IPS-20b (cell line): ENCODE results near the gene STUM.

ENCODE experiments used
- H3K27ac ChIP-seq: one replicate; pipeline ENCODE4 v1.5.1; 2013; ENCODE audit warnings: low read length
- H3K27me3 ChIP-seq: 2 replicates; pipeline ENCODE4 v1.6.1; 2013; ENCODE audit warnings: mild to moderate bottlenecking, low read length, inconsistent platforms; ENCODE audit not compliant: insufficient read depth
- H3K36me3 ChIP-seq: 2 replicates; pipeline ENCODE4 v1.6.1; 2013; ENCODE audit warnings: low read depth, mild to moderate bottlenecking, inconsistent platforms, low read length, moderate library complexity; ENCODE audit not compliant: insufficient read depth
- H3K4me1 ChIP-seq: 2 replicates; pipeline ENCODE4 v1.6.1; 2013; ENCODE audit warnings: mild to moderate bottlenecking, control low read depth, inconsistent platforms, low read length, moderate library complexity; ENCODE audit not compliant: insufficient read depth
- H3K4me3 ChIP-seq: 2 replicates; pipeline ENCODE4 v1.5.1; 2013; ENCODE audit warnings: mild to moderate bottlenecking, low read length, inconsistent platforms
- H3K9ac ChIP-seq: 2 replicates; pipeline ENCODE4 v1.6.1; 2013; ENCODE audit warnings: low read depth, mild to moderate bottlenecking, inconsistent platforms, low read length, moderate library complexity
- H3K9me3 ChIP-seq: 2 replicates; pipeline ENCODE4 v1.6.1; 2013; ENCODE audit warnings: mild to moderate bottlenecking, low read depth, low read length, inconsistent platforms; ENCODE audit not compliant: insufficient read depth

STUM gene

GRCh38 chr1:226625326-226625725, 76.8 kb downstream of the STUM start:
- Histone ChIP-seq H3K27me3 (peaks cover 22% of the 10 kb centered on the region), H3K36me3 (no peaks in the 10 kb centered on the region), H3K4me1 (no peaks in the 10 kb centered on the region), H3K4me3 (no peak overlapping the region), H3K9ac (no peak overlapping the region), H3K9me3 (peaks cover 8% of the 10 kb centered on the region; the same call in 1 of the 2 replicates), H3K27ac (no peak overlapping the region)

- Histone ChIP-seq H3K9ac (no peak overlapping the region), H3K27ac (no peak overlapping the region), H3K4me1 (no peaks in the 10 kb centered on the region), H3K36me3 (no peaks in the 10 kb centered on the region), H3K4me3 (no peak overlapping the region), H3K27me3 (peaks cover 22% of the 10 kb centered on the region), H3K9me3 (peaks cover 8% of the 10 kb centered on the region; the same call in 1 of the 2 replicates)
These were observed 77.4 kb downstream of the STUM start for GRCh38 chr1:226625832-226626576.

- H3K4me3 ChIP-seq, result no peak overlapping the region
- no peak overlapping the region for H3K27ac ChIP-seq
- H3K9me3 ChIP-seq, result peaks cover 5% of the 10 kb centered on the region; the same call in 1 of the 2 replicates
- H3K27me3 ChIP-seq, result peaks cover 22% of the 10 kb centered on the region
- H3K36me3 ChIP-seq, result no peaks in the 10 kb centered on the region
- H3K4me1 ChIP-seq, result no peaks in the 10 kb centered on the region
- no peak overlapping the region for H3K9ac ChIP-seq
These were observed 78.0 kb downstream of the STUM start for GRCh38 chr1:226626577-226626956.

GRCh38 chr1:226627050-226627755, 78.6 kb downstream of the STUM start:
- H3K9ac ChIP-seq, result no peak overlapping the region
- H3K27me3 ChIP-seq, result peaks cover 22% of the 10 kb centered on the region
- no peaks in the 10 kb centered on the region for H3K36me3 ChIP-seq
- no peaks in the 10 kb centered on the region for H3K4me1 ChIP-seq
- H3K27ac ChIP-seq, result no peak overlapping the region
- no peaks in the 10 kb centered on the region for H3K9me3 ChIP-seq
- no peak overlapping the region for H3K4me3 ChIP-seq

GRCh38 chr1:226627924-226628611, 79.5 kb downstream of the STUM start:
- no peak overlapping the region for H3K9ac ChIP-seq
- no peak overlapping the region for H3K4me3 ChIP-seq
- no peaks in the 10 kb centered on the region for H3K4me1 ChIP-seq
- no peaks in the 10 kb centered on the region for H3K9me3 ChIP-seq
- H3K27ac ChIP-seq, result no peak overlapping the region
- peaks cover 22% of the 10 kb centered on the region for H3K27me3 ChIP-seq
- no peaks in the 10 kb centered on the region for H3K36me3 ChIP-seq

- H3K4me1 ChIP-seq, result no peaks in the 10 kb centered on the region
- no peaks in the 10 kb centered on the region for H3K9me3 ChIP-seq
- no peak overlapping the region for H3K9ac ChIP-seq
- no peaks in the 10 kb centered on the region for H3K36me3 ChIP-seq
- H3K27ac ChIP-seq, result no peak overlapping the region
- H3K4me3 ChIP-seq, result no peak overlapping the region
- peaks cover 22% of the 10 kb centered on the region for H3K27me3 ChIP-seq
These were observed 80.1 kb downstream of the STUM start for GRCh38 chr1:226628612-226629155.

GRCh38 chr1:226629210-226629895, 80.8 kb downstream of the STUM start:
- Histone ChIP-seq H3K27ac (no peak overlapping the region), H3K27me3 (peaks cover 22% of the 10 kb centered on the region), H3K9ac (no peak overlapping the region), H3K4me1 (no peaks in the 10 kb centered on the region), H3K36me3 (no peaks in the 10 kb centered on the region), H3K4me3 (no peak overlapping the region), H3K9me3 (no peaks in the 10 kb centered on the region)

GRCh38 chr1:226629896-226630550, 81.5 kb downstream of the STUM start:
- Histone ChIP-seq H3K27ac (no peak overlapping the region), H3K9me3 (no peaks in the 10 kb centered on the region), H3K4me1 (no peaks in the 10 kb centered on the region), H3K27me3 (peaks cover 22% of the 10 kb centered on the region), H3K4me3 (no peak overlapping the region), H3K36me3 (no peaks in the 10 kb centered on the region), H3K9ac (no peak overlapping the region)

- H3K27ac ChIP-seq, result no peak overlapping the region
- H3K27me3 ChIP-seq, result peaks cover 21% of the 10 kb centered on the region
- no peak overlapping the region for H3K4me3 ChIP-seq
- H3K9me3 ChIP-seq, result no peaks in the 10 kb centered on the region
- peaks cover under 1% of the 10 kb centered on the region; the same call in 1 of the 2 replicates for H3K4me1 ChIP-seq
- no peaks in the 10 kb centered on the region for H3K36me3 ChIP-seq
- H3K9ac ChIP-seq, result no peak overlapping the region
These were observed 82.0 kb downstream of the STUM start for GRCh38 chr1:226630592-226630991.

GRCh38 chr1:226631229-226632000, 82.9 kb downstream of the STUM start:
- Histone ChIP-seq H3K4me1 (peaks cover 8% of the 10 kb centered on the region; the same call in 1 of the 2 replicates), H3K36me3 (no peaks in the 10 kb centered on the region), H3K27ac (no peak overlapping the region), H3K4me3 (no peak overlapping the region), H3K27me3 (peaks cover 13% of the 10 kb centered on the region), H3K9ac (no peak overlapping the region), H3K9me3 (no peaks in the 10 kb centered on the region)
